GM23338 (cell line): ENCODE results near the gene NGFR. TPM values are rescaled to one million over a fixed set of nuclear protein-coding genes. Genes with fewer than 3 reads are reported as not detected.

Experiments used
- ATAC-seq: fragments of 200-7000 bp; cut with Tn5 transposase; 3 replicates; pipeline ENCODE4 v1.9.1; 2020
- DNase-seq: peaks from one replicate; pipeline ENCODE4 v3.0.0-alpha.2; 2015; ENCODE audit warnings: low spot score
- H2AFZ ChIP-seq: fragments of 200-600 bp; sonication (generic); 2 replicates; pipeline ENCODE4 v1.8.0; 2016; ENCODE audit warnings: antibody characterized with exemption, mild to moderate bottlenecking, moderate library complexity
- H3F3A ChIP-seq: fragments of 200-600 bp; sonication (generic); replicated peaks from 2 replicates; pipeline ENCODE4 v1.8.0; 2017; ENCODE audit warnings: antibody characterized with exemption, mixed run types, low read depth
- H3K27ac ChIP-seq: fragments of 200-600 bp; sonication (generic); 2 replicates; pipeline ENCODE4 v1.6.1; 2016; ENCODE audit warnings: low read depth
- H3K27me3 ChIP-seq: fragments of 200-600 bp; sonication (generic); 2 replicates; pipeline ENCODE4 v1.8.0; 2016; ENCODE audit warnings: mild to moderate bottlenecking, mixed run types, moderate library complexity; ENCODE audit not compliant: insufficient read depth
- H3K36me3 ChIP-seq: fragments of 200-600 bp; sonication (generic); 2 replicates; pipeline ENCODE4 v1.8.0; 2016; ENCODE audit warnings: mild to moderate bottlenecking; ENCODE audit not compliant: insufficient read depth
- H3K4me1 ChIP-seq: fragments of 200-600 bp; sonication (generic); 2 replicates; pipeline ENCODE4 v1.8.0; 2016; ENCODE audit warnings: mild to moderate bottlenecking, moderate library complexity; ENCODE audit not compliant: insufficient read depth
- H3K4me2 ChIP-seq: fragments of 200-600 bp; sonication (generic); 2 replicates; pipeline ENCODE4 v1.7.1; 2017; ENCODE audit warnings: mixed run types
- H3K4me3 ChIP-seq: fragments of 200-600 bp; sonication (generic); 2 replicates; pipeline ENCODE4 v1.6.1; 2016; ENCODE audit warnings: mixed run types
- H3K79me2 ChIP-seq: fragments of 200-600 bp; sonication (generic); replicated peaks from 2 replicates; pipeline ENCODE4 v1.8.0; 2017; ENCODE audit warnings: mild to moderate bottlenecking; ENCODE audit not compliant: insufficient read depth
- H3K9me2 ChIP-seq: fragments of 200-600 bp; sonication (generic); 2 replicates; pipeline ENCODE4 v1.8.0; 2017; ENCODE audit not compliant: insufficient read depth
- H4K20me1 ChIP-seq: fragments of 200-600 bp; sonication (generic); replicated peaks from 2 replicates; pipeline ENCODE4 v1.8.0; 2017; ENCODE audit warnings: mild to moderate bottlenecking; ENCODE audit not compliant: insufficient read depth
- H3K27ac Mint-ChIP-seq: 2 replicates; pipeline ENCODE4 v1.8.0; 2020; ENCODE audit warnings: inconsistent platforms, mild to moderate bottlenecking, moderate library complexity, mixed read lengths
- H3K27me3 Mint-ChIP-seq: 3 replicates; pipeline ENCODE4 v1.8.0; 2022; ENCODE audit warnings: low read depth, mild to moderate bottlenecking, moderate library complexity, mixed read lengths, inconsistent platforms; ENCODE audit not compliant: insufficient read depth, poor library complexity
- H3K36me3 Mint-ChIP-seq: 3 replicates; pipeline ENCODE4 v1.8.0; 2021; ENCODE audit warnings: low read depth, mild to moderate bottlenecking, inconsistent platforms, moderate library complexity, mixed read lengths
- H3K4me1 Mint-ChIP-seq: 3 replicates; pipeline ENCODE4 v1.8.0; 2020; ENCODE audit warnings: mild to moderate bottlenecking, inconsistent platforms, mixed read lengths
- H3K4me3 Mint-ChIP-seq: 3 replicates; pipeline ENCODE4 v1.8.0; 2021; ENCODE audit warnings: moderate library complexity, mild to moderate bottlenecking, inconsistent platforms, mixed read lengths
- H3K9me3 Mint-ChIP-seq: 3 replicates; pipeline ENCODE4 v1.8.0; 2020; ENCODE audit warnings: moderate library complexity, mild to moderate bottlenecking, inconsistent platforms, mixed read lengths
- EZH2 ChIP-seq: fragments of 200-600 bp; sonication (generic); IDR thresholded peaks from one replicate; pipeline ENCODE4 v1.8.0; 2017; ENCODE audit warnings: antibody characterized with exemption, mild to moderate bottlenecking, low read depth; ENCODE audit not compliant: unreplicated experiment
- EZH2phosphoT487 ChIP-seq: fragments of 200-600 bp; sonication (generic); IDR thresholded peaks from one replicate; pipeline ENCODE4 v1.8.1; 2018; ENCODE audit warnings: antibody characterized with exemption; ENCODE audit not compliant: unreplicated experiment
- JUNB ChIP-seq: IDR thresholded peaks from one replicate; pipeline ENCODE4 v1.6.1; 2016; ENCODE audit warnings: antibody characterized with exemption; ENCODE audit not compliant: unreplicated experiment
- NANOG ChIP-seq: IDR thresholded peaks from 2 replicates; pipeline ENCODE4 v1.6.1; 2016; ENCODE audit warnings: antibody characterized with exemption, borderline replicate concordance
- POLR2AphosphoS5 ChIP-seq: IDR thresholded peaks from 2 replicates; pipeline ENCODE4 v1.6.1; 2016; ENCODE audit warnings: antibody characterized with exemption, low read depth
- STAT1 ChIP-seq: IDR thresholded peaks from one replicate; pipeline ENCODE4 v1.6.1; 2016; ENCODE audit warnings: antibody characterized with exemption; ENCODE audit not compliant: unreplicated experiment
- ZNF114 ChIP-seq: fragments of 250-450 bp; sonication (Bioruptor Pico); IDR thresholded peaks from 2 replicates; pipeline ENCODE4 v1.5.0; 2020; ENCODE audit warnings: mild to moderate bottlenecking, moderate library complexity
- ZNF331 ChIP-seq: fragments of 250-450 bp; sonication (Bioruptor Pico); IDR thresholded peaks from 2 replicates; pipeline ENCODE4 v1.5.0; 2020; ENCODE audit warnings: low read depth, mild to moderate bottlenecking, moderate library complexity
- polyA plus RNA-seq: library from polyadenylated mRNA; unstranded; fragments of >200 nt; fragmentation: Nextera tagmentation; extraction: Ambion mirVana; gene quantifications from 2 replicates; pipeline ENCODE4 v1.2.1, GENCODE V29; 2016
- total RNA-seq: library from RNA; depleted of rRNA; stranded (reverse); fragments of >200 nt; shearing (Covaris generic); gene quantifications from 2 replicates; pipeline ENCODE4 v1.2.3, GENCODE V29; 2014
- TF ChIP-seq, protein P1 (sequence below): fragments of 250-450 bp; sonication (Bioruptor Pico); IDR thresholded peaks from 2 replicates; pipeline ENCODE4 v1.5.0; 2020; ENCODE audit warnings: mild to moderate bottlenecking, moderate library complexity
- TF ChIP-seq, protein P2 (sequence below): IDR thresholded peaks from one replicate; pipeline ENCODE4 v1.6.1; 2018; ENCODE audit warnings: antibody characterized with exemption; ENCODE audit not compliant: unreplicated experiment
- TF ChIP-seq, protein P3 (sequence below), 2 experiments: fragments of 200-600 bp in 1 of 2; sonication (generic) in 1 of 2; conservative IDR thresholded peaks; 2 replicates each; pipeline versions ENCODE4 v1.5.1 to v1.6.1; 2016 to 2017; ENCODE audit warnings: antibody characterized with exemption in 2 of 2, low read depth in 2 of 2, mild to moderate bottlenecking in 2 of 2, moderate library complexity in 1 of 2

NGFR gene
- total and polyA plus RNA-seq, 2 experiments from 2014 or later = 2.8 to 6.9 TPM

DNA sequence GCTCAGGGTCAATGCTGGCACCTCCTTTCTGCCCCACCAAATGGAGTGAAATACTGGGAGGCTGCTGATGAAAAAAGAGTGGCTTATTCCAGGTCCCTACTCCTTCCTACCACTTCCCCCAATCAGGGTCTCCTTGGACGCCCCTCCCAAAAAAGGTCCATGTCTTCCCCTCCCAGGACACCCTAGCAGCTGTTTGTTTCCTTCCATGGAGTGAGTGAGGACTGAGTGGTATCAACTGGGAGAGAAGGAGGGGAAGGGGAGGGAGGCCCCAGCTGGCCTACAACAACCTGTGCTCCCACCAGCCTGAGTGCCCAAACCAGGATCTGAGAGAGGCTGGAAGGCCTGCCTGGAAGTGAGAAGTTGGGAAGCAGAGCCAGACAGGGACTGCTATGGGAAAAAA, 28.7 kb upstream of the NGFR start (continued):
- TF ChIP-seq, protein P1, sequence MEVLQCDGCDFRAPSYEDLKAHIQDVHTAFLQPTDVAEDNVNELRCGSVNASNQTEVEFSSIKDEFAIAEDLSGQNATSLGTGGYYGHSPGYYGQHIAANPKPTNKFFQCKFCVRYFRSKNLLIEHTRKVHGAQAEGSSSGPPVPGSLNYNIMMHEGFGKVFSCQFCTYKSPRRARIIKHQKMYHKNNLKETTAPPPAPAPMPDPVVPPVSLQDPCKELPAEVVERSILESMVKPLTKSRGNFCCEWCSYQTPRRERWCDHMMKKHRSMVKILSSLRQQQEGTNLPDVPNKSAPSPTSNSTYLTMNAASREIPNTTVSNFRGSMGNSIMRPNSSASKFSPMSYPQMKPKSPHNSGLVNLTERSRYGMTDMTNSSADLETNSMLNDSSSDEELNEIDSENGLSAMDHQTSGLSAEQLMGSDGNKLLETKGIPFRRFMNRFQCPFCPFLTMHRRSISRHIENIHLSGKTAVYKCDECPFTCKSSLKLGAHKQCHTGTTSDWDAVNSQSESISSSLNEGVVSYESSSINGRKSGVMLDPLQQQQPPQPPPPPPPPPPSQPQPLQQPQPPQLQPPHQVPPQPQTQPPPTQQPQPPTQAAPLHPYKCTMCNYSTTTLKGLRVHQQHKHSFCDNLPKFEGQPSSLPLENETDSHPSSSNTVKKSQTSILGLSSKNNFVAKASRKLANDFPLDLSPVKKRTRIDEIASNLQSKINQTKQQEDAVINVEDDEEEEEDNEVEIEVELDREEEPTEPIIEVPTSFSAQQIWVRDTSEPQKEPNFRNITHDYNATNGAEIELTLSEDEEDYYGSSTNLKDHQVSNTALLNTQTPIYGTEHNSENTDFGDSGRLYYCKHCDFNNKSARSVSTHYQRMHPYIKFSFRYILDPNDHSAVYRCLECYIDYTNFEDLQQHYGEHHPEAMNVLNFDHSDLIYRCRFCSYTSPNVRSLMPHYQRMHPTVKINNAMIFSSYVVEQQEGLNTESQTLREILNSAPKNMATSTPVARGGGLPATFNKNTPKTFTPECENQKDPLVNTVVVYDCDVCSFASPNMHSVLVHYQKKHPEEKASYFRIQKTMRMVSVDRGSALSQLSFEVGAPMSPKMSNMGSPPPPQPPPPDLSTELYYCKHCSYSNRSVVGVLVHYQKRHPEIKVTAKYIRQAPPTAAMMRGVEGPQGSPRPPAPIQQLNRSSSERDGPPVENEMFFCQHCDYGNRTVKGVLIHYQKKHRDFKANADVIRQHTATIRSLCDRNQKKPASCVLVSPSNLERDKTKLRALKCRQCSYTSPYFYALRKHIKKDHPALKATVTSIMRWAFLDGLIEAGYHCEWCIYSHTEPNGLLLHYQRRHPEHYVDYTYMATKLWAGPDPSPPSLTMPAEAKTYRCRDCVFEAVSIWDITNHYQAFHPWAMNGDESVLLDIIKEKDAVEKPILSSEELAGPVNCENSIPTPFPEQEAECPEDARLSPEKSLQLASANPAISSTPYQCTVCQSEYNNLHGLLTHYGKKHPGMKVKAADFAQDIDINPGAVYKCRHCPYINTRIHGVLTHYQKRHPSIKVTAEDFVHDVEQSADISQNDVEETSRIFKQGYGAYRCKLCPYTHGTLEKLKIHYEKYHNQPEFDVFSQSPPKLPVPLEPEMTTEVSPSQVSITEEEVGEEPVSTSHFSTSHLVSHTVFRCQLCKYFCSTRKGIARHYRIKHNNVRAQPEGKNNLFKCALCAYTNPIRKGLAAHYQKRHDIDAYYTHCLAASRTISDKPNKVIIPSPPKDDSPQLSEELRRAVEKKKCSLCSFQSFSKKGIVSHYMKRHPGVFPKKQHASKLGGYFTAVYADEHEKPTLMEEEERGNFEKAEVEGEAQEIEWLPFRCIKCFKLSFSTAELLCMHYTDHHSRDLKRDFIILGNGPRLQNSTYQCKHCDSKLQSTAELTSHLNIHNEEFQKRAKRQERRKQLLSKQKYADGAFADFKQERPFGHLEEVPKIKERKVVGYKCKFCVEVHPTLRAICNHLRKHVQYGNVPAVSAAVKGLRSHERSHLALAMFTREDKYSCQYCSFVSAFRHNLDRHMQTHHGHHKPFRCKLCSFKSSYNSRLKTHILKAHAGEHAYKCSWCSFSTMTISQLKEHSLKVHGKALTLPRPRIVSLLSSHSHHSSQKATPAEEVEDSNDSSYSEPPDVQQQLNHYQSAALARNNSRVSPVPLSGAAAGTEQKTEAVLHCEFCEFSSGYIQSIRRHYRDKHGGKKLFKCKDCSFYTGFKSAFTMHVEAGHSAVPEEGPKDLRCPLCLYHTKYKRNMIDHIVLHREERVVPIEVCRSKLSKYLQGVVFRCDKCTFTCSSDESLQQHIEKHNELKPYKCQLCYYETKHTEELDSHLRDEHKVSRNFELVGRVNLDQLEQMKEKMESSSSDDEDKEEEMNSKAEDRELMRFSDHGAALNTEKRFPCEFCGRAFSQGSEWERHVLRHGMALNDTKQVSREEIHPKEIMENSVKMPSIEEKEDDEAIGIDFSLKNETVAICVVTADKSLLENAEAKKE = no peak
- TF ChIP-seq, protein P2, sequence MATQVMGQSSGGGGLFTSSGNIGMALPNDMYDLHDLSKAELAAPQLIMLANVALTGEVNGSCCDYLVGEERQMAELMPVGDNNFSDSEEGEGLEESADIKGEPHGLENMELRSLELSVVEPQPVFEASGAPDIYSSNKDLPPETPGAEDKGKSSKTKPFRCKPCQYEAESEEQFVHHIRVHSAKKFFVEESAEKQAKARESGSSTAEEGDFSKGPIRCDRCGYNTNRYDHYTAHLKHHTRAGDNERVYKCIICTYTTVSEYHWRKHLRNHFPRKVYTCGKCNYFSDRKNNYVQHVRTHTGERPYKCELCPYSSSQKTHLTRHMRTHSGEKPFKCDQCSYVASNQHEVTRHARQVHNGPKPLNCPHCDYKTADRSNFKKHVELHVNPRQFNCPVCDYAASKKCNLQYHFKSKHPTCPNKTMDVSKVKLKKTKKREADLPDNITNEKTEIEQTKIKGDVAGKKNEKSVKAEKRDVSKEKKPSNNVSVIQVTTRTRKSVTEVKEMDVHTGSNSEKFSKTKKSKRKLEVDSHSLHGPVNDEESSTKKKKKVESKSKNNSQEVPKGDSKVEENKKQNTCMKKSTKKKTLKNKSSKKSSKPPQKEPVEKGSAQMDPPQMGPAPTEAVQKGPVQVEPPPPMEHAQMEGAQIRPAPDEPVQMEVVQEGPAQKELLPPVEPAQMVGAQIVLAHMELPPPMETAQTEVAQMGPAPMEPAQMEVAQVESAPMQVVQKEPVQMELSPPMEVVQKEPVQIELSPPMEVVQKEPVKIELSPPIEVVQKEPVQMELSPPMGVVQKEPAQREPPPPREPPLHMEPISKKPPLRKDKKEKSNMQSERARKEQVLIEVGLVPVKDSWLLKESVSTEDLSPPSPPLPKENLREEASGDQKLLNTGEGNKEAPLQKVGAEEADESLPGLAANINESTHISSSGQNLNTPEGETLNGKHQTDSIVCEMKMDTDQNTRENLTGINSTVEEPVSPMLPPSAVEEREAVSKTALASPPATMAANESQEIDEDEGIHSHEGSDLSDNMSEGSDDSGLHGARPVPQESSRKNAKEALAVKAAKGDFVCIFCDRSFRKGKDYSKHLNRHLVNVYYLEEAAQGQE = no peak
- TF ChIP-seq EZH2phosphoT487 = no peak
- TF ChIP-seq POLR2AphosphoS5 = no peak
- TF ChIP-seq ZNF114 (CRISPR knock-in tag) = no peak

DNA sequence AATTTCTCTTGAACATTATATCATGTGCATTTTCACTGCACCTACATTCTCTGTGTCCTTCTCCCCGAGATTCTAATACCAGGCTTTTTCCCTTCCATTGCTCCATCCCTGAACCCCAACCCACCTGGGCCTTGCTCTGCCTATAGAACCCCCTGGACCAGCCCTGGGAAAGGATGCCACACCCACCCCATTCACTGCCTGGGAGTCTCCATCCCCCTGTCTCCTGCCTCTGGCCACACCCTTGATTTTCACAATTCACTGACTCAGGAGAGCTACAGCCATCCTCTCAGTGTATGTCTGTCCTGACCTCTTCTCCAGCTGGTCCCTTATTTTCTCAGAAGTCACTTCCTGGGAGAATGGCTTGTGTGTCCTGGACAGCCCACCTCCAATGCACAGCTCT, 27.9 kb upstream of the NGFR start:
- H3K4me1 Mint-ChIP-seq = peaks cover 27% of the 10 kb centered on the region
- TF ChIP-seq EZH2 = no peak
- TF ChIP-seq, protein P2 = no peak
- no peak for TF ChIP-seq ZNF331
- no peak for TF ChIP-seq STAT1
- TF ChIP-seq, protein P3, sequence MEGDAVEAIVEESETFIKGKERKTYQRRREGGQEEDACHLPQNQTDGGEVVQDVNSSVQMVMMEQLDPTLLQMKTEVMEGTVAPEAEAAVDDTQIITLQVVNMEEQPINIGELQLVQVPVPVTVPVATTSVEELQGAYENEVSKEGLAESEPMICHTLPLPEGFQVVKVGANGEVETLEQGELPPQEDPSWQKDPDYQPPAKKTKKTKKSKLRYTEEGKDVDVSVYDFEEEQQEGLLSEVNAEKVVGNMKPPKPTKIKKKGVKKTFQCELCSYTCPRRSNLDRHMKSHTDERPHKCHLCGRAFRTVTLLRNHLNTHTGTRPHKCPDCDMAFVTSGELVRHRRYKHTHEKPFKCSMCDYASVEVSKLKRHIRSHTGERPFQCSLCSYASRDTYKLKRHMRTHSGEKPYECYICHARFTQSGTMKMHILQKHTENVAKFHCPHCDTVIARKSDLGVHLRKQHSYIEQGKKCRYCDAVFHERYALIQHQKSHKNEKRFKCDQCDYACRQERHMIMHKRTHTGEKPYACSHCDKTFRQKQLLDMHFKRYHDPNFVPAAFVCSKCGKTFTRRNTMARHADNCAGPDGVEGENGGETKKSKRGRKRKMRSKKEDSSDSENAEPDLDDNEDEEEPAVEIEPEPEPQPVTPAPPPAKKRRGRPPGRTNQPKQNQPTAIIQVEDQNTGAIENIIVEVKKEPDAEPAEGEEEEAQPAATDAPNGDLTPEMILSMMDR (conservative IDR thresholded peaks at IDR 0.05; ENCODE audit: low read depth in 2 of 2) = no peak
- TF ChIP-seq POLR2AphosphoS5 = no peak
- TF ChIP-seq NANOG = no peak
- no peak for TF ChIP-seq JUNB

More for the DNA sequence above, 27.9 kb upstream of the NGFR start:
- H3K4me3 Mint-ChIP-seq = no peak overlapping the region
- no peak overlapping the region for H3K27ac Mint-ChIP-seq
- DNase-seq (no peak), ATAC-seq (no peak)
- no peaks in the 10 kb centered on the region; the same call in 2 of the 3 replicates for H3K36me3 Mint-ChIP-seq
- H4K20me1 ChIP-seq = no peaks in the 10 kb centered on the region; the same call in 1 of the 2 replicates
- no peaks in the 10 kb centered on the region for H3K36me3 ChIP-seq
- peaks cover 6% of the 10 kb centered on the region for H3K9me3 Mint-ChIP-seq
- H3K27me3 ChIP-seq = peaks cover 41% of the 10 kb centered on the region
- H3K4me2 ChIP-seq = no peak overlapping the region
- H3K27ac ChIP-seq = no peak overlapping the region
- H2AFZ ChIP-seq = no peak overlapping the region
- H3K9me2 ChIP-seq = no peaks in the 10 kb centered on the region
- no peaks in the 10 kb centered on the region for H3K79me2 ChIP-seq
- H3F3A ChIP-seq = 0 out of 2 replicates have a peak, but pooled peaks cover 3% of the 10 kb centered on the region
- H3K27me3 Mint-ChIP-seq = peaks cover 39% of the 10 kb centered on the region
- H3K4me3 ChIP-seq = no peak overlapping the region
- peaks cover 10% of the 10 kb centered on the region for H3K4me1 ChIP-seq
